Left lobe of liver (tissue), 2 donors: ENCODE measurements around the gene NACC2. TPM values are rescaled to one million over a fixed set of nuclear protein-coding genes. Genes with fewer than 3 reads are reported as not detected.
A peak's percentile ranks its signal among the peaks of the same experiment; 100 is the strongest.
"Not testable (repeated sequence)": the region's sequence is repeated elsewhere in the genome, so short reads cannot be mapped to it uniquely, and the experiment has no call there.

ENCODE experiments used
- ATAC-seq: fragments of 200-7000 bp; cut with Tn5 transposase; one replicate; pipeline ENCODE4 v1.9.1; 2020; ENCODE audit warnings: mild to moderate bottlenecking, moderate library complexity
- DNase-seq: peaks from one replicate; pipeline ENCODE4 v3.0.0-alpha.2; 2020; ENCODE audit warnings: low spot score
- total RNA-seq: library from RNA; stranded (reverse); gene quantifications from one replicate; pipeline ENCODE4 v1.2.1, GENCODE V29; 2021
- donor health status: DM: no; HTN: no; CAD: no; lungs with moderate emphysema.
- donor health status: DM: no; HTN: yes; CAD: no.

Gene NACC2
- total RNA-seq, 1 donor from 2014 or later, result 18.4 TPM

DNA sequence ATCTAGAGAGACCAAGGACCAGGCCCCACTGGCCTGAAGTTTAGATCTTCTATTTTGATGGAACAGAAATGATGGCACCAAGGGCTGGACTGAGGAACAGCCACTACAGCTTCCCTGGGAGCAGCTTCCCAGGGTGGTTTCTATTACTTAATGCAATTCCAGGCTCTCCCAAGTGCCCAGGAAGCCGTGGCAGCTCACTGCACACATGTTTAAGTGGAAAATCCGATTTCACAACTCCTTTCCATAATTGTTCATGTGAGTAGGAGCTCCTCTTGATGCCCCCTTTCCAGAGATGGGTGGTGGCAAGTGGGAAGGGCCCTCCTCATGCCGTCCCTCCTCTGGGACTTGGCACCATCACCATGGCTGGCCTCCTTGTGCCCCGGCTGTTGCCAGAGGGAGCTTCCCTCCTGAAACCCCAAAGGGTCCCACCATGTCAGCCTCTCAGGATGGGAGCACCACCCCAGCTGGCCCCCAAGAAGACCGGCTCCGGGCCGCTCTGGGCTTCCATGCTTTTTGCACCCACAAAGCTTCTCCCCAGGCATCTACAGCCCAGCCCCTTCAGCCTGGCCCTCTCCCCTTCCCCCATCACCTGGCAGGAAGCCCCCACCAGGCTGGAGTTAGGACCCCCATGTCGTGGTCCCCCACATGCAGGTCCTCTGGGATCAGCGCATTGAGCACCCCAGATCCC lies 124.8 kb downstream of the NACC2 start:
- no peak for DNase-seq
- no peak for ATAC-seq

DNA sequence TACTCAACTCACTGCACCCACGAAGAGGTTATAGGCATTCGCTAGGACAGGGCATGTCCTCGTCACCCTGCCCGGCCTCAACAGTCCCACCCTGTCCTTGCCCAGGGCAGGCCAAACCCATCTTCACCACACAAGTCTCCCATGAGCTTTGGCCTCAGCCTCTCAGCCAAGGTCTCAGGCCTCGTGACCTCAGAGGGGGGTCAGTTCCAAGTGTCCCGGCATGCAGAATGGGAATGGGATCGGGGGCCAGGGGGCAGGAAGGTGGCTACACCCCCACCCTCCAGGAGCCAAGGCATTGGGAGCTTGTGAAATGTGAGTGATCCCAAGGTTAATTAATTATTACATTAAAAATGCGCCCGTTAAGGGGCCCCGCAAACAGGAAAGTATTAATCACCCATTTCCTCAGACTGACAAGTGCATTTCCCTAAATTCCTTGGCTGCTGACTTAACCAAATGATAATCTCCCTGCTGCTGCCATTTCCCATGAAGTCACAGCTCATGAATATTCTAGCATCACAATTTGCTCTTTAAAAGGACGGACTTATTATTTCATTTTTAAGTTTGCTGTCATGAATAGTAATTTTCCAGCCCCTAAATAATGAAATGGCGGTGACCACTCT lies 125.9 kb downstream of the NACC2 start:
- no peak for DNase-seq
- no peak for ATAC-seq

DNA sequence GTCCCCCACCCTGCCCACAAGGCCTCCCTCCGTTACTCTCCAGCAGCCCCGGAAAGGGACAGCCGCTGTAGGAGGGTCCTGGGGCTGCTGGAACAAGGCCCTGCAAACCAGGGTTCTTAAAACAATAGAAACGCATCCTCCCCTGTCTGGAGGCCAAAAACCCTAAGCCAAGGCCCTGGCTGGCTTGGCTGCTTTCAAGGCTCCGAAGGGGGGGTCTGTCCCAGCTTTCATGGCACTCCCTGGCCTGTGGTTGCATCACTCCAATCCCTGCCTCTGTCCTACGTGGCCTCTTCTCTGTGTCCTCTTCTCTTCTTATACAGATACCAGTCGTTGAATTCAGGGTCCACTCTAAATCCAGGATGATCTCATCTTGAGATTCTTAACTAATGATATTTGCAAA lies 126.5 kb downstream of the NACC2 start:
- ATAC-seq, result no peak
- no peak for DNase-seq

DNA sequence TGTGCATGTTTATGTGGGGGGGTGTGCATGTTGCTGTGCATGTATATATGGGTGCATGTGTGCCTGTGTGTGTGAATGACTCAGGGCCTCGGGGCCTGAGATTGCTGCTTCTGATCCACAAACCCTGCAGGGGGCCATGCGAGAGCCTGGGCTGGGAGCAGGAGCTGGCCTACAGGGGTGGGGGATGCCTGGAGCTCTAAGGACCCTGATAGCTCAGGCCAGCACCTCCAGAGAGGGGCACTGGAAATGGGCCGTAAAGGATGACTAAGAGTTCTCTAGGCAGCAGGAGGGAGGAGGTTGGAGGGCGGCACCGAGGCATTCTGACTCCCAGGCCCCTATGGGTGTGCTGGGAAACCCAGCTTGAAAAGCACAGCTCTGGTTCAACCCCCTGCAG lies 127.0 kb downstream of the NACC2 start:
- ATAC-seq, result no peak
- DNase-seq, result no peak

GRCh38 chr9:135966916-135967260 lies 128.2 kb downstream of the NACC2 start:
- DNase-seq, ATAC-seq: not testable (repeated sequence)

GRCh38 chr9:135965124-135965756 lies 129.8 kb downstream of the NACC2 start:
- DNase-seq (no peak), ATAC-seq (no peak)

DNA sequence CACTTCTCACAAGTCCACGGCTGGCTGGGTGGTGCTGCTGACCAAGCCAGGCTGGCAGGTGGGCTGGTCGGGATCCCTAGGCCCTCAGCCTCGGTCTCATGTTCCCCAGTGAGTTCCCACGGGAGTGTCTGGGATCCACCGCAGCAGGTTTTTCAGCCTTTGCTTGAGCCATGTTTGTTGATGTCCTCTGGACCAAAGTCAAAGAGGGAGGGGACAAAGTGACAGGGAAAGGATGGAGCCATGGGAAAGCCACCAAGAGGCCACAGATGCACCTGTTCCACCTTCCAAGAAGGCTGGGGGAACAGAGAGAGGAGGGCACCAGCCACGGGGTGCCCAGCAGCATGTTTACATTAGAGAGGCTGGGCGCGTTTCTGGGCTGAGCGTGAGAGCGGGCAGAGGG lies 131.2 kb downstream of the NACC2 start:
- DNase-seq, result no peak
- ATAC-seq, result no peak

GRCh38 chr9:135963338-135963737 lies 131.8 kb downstream of the NACC2 start:
- DNase-seq, result no peak
- no peak for ATAC-seq

- ATAC-seq (no peak), DNase-seq (no peak)
Measured at GRCh38 chr9:135962696-135963307, 132.3 kb downstream of the NACC2 start.

DNA sequence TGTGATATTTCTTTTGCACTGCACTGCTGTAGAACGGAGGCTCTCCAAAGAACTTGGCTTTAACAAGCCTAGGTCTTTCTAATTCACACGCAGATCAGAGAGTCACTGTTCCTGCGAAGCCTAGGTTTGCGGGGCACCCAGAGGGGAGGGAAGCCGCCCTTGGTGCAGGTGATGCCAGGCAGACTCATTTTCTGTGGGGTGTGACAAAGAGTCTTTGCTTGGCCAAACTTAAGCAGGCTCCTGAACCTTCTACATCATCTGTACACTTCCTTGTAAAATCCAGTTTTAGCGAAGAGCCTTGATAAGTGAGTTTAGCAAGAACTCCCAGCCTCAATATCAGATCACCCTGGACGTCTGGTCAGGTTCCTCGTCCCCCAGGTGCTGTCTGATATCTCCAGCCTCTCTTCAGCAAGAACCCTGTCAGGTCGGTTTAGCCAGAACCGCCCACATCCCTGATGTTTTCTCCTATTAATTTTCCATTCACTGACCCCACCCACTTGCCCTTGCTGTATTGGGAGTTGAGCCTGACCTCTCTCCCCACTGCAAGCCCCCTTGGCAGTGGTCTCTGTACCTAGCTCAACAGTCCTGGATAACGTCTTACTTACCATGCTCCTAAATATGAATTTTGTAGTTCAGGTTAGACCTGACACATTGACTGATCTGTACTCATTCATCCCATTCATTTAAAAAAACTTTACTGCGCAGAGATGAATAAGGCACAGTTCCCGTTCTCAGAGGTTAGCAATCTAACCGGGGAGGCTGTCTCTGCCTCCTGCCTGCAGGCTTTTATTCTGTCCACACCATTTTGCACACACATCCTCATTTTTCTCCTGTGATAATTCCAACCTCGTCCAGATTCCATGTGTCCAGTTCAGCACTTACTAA lies 133.0 kb downstream of the NACC2 start:
- ATAC-seq (no peak), DNase-seq (no peak)

GRCh38 chr9:135961277-135961715 lies 133.8 kb downstream of the NACC2 start, which contains the start of gene UBAC1:
UBAC1 (minus strand) TSS chr9:135961373; CDS start chr9:135961162, 211 bp downstream.
- ATAC-seq, result peak; percentile 93
- DNase-seq, result peak; percentile 97

- ATAC-seq (peak; percentile 53), DNase-seq (no peak)
Measured at GRCh38 chr9:135960411-135961276, 134.4 kb downstream of the NACC2 start.

DNA sequence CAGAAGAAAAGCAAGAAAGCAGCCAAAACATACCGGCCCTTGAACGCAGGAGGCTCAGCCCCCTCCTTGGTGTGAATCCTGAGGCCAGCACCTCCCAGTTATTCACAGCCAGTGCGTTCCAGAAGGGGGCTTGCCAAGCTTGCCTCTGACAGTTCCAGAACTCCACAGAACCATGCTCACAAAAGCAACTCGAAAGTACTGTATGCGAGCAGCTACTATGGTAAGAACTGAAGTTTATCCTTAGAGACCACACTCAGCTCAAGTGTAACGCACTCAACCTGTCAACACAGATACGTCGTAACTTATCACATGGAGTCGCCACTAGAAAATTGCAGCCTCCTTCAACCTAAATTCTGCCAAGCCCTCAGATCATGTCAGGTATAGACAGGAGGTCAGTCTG lies 135.3 kb downstream of the NACC2 start:
- no peak for ATAC-seq
- no peak for DNase-seq

GRCh38 chr9:135958485-135958884 lies 136.6 kb downstream of the NACC2 start:
- ATAC-seq (no peak), DNase-seq (no peak)

GRCh38 chr9:135957431-135957830 lies 137.7 kb downstream of the NACC2 start:
- no peak for ATAC-seq
- no peak for DNase-seq

- DNase-seq, result no peak
Measured at GRCh38 chr9:135956802-135957174, 138.3 kb downstream of the NACC2 start.

More at GRCh38 chr9:135956802-135957174, 138.3 kb downstream of the NACC2 start:
- no peak for ATAC-seq
